KMS-11 (cell line): ENCODE results near the gene ZNF552.
"Not testable (repeated sequence)": the region's sequence is repeated elsewhere in the genome, so short reads cannot be mapped to it uniquely, and the experiment has no call there.

Experiments
- H2AFZ ChIP-seq: fragments of 200-600 bp; sonication (generic); 2 replicates; pipeline ENCODE4 v1.6.1; 2016; ENCODE audit warnings: antibody characterized with exemption, mixed run types, low read depth
- H3K27ac ChIP-seq: fragments of 200-600 bp; sonication (generic); 2 replicates; pipeline ENCODE4 v1.6.1; 2016; ENCODE audit warnings: mild to moderate bottlenecking, mixed run types
- H3K27me3 ChIP-seq: fragments of 200-600 bp; sonication (generic); 2 replicates; pipeline ENCODE4 v1.6.1; 2017; ENCODE audit warnings: mild to moderate bottlenecking, low read depth, mixed run types, moderate library complexity; ENCODE audit not compliant: insufficient read depth
- H3K36me3 ChIP-seq: fragments of 200-600 bp; sonication (generic); 2 replicates; pipeline ENCODE4 v1.6.1; 2017; ENCODE audit warnings: mild to moderate bottlenecking, mixed run types; ENCODE audit not compliant: insufficient read depth
- H3K4me1 ChIP-seq: fragments of 200-600 bp; sonication (generic); 2 replicates; pipeline ENCODE4 v1.6.1; 2016; ENCODE audit warnings: mild to moderate bottlenecking, low read depth, mixed run types; ENCODE audit not compliant: poor library complexity, severe bottlenecking
- H3K4me2 ChIP-seq: fragments of 200-600 bp; sonication (generic); 2 replicates; pipeline ENCODE4 v1.7.0; 2016; ENCODE audit warnings: mild to moderate bottlenecking, mixed run types
- H3K4me3 ChIP-seq: fragments of 200-600 bp; sonication (generic); IDR thresholded peaks from 2 replicates; pipeline ENCODE4 v1.6.1; 2017; ENCODE audit warnings: low read depth, low read length, mixed read lengths; ENCODE audit not compliant: insufficient read depth
- H3K79me2 ChIP-seq: fragments of 200-600 bp; sonication (generic); 2 replicates; pipeline ENCODE4 v1.6.1; 2016; ENCODE audit warnings: low read depth, mixed run types; ENCODE audit not compliant: insufficient read depth
- H3K9ac ChIP-seq: fragments of 200-600 bp; sonication (generic); 2 replicates; pipeline ENCODE4 v1.6.1; 2016; ENCODE audit warnings: mild to moderate bottlenecking, mixed run types
- H4K20me1 ChIP-seq: fragments of 200-600 bp; sonication (generic); 2 replicates; pipeline ENCODE4 v1.6.1; 2016; ENCODE audit warnings: mild to moderate bottlenecking, mixed run types; ENCODE audit not compliant: insufficient read depth
- TF ChIP-seq, protein P1 (sequence below): fragments of 200-600 bp; sonication (generic); conservative IDR thresholded peaks from 2 replicates; pipeline ENCODE4 v1.6.1; 2017; ENCODE audit warnings: low read depth, mild to moderate bottlenecking, antibody characterized with exemption, low read length, moderate library complexity, mixed read lengths

ZNF552 gene

DNA sequence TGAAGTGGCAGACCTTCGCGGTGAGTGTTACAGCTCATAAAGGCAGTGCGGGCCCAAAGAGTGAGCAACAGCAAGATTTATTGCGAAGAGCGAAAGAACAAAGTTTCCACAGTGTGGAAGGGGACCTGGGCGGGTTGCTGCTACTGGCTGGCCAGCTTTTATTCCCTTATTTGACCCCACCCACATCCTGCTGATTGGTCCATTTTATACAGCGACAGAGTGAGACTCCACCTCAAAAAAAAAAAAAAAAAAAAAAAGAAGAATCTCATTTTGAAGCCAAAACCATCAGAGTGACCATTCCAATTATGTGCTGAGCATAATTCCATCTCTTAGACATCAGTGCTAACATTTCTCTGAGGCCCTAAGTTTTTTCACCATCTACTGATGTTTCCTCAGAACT lies 1.9 kb upstream of the ZNF552 start:
- Histone ChIP-seq H3K79me2 (peaks cover 35% of the 10 kb centered on the region), H3K27me3 (no peaks in the 10 kb centered on the region), H3K36me3 (no peaks in the 10 kb centered on the region; the same call in 1 of the 2 replicates), H3K4me2 (no peak overlapping the region), H2AFZ (no peak overlapping the region), H3K27ac (no peak overlapping the region), H4K20me1 (no peaks in the 10 kb centered on the region), H3K9ac (no peak overlapping the region), H3K4me3 (no peak overlapping the region), H3K4me1 (peaks cover 27% of the 10 kb centered on the region)
- TF ChIP-seq, protein P1, sequence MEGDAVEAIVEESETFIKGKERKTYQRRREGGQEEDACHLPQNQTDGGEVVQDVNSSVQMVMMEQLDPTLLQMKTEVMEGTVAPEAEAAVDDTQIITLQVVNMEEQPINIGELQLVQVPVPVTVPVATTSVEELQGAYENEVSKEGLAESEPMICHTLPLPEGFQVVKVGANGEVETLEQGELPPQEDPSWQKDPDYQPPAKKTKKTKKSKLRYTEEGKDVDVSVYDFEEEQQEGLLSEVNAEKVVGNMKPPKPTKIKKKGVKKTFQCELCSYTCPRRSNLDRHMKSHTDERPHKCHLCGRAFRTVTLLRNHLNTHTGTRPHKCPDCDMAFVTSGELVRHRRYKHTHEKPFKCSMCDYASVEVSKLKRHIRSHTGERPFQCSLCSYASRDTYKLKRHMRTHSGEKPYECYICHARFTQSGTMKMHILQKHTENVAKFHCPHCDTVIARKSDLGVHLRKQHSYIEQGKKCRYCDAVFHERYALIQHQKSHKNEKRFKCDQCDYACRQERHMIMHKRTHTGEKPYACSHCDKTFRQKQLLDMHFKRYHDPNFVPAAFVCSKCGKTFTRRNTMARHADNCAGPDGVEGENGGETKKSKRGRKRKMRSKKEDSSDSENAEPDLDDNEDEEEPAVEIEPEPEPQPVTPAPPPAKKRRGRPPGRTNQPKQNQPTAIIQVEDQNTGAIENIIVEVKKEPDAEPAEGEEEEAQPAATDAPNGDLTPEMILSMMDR, result no peak

DNA sequence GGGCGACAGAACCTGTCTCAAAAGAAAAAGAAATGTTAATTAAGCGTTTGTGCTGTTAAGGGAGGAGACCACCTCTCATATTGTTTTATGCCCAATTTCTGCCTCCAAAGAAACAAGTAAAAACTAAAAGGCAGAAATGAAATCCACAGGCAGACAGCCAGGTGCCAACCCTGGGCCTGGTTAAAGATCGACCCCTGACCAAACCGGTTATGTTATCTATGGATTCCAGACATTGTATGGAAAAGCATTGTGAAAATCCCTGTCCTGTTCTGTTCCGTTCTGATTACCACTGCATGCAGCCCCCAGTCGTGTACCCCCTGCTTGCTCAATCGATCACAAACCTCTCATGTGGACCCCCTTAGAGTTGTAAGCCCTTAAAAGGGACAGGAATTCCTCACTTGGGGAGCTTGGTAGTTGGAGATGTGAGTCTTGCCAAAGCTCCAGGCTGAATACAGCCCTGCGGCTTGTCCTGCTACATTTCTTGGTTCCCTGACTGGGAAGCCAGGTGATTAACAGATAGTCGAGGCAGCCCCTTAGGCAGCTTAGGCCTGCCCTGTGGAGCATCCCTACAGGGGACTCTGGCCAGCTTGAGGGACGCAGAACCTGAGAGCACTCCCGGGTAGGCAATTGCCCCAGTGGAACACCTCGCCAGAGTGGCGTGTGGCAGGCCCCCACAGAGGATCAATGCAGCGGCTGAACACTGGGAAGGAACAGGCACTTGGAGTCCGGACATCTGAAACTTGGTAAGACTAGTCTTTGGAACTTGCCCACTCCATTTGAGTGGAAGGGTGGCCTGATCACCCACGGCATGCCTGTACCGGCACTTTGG lies 748 bp upstream of the ZNF552 start:
- Histone ChIP-seq H3K27me3 (no peaks in the 10 kb centered on the region), H3K27ac (no peak overlapping the region), H3K4me3 (no peak overlapping the region), H3K79me2 (peaks cover 24% of the 10 kb centered on the region), H3K4me1 (peaks cover 24% of the 10 kb centered on the region), H4K20me1 (no peaks in the 10 kb centered on the region), H3K4me2 (peak overlapping the region; percentile 93), H3K9ac (no peak overlapping the region), H3K36me3 (no peaks in the 10 kb centered on the region; the same call in 1 of the 2 replicates), H2AFZ (peak overlapping the region; percentile 88)
- TF ChIP-seq, protein P1, result no peak

DNA sequence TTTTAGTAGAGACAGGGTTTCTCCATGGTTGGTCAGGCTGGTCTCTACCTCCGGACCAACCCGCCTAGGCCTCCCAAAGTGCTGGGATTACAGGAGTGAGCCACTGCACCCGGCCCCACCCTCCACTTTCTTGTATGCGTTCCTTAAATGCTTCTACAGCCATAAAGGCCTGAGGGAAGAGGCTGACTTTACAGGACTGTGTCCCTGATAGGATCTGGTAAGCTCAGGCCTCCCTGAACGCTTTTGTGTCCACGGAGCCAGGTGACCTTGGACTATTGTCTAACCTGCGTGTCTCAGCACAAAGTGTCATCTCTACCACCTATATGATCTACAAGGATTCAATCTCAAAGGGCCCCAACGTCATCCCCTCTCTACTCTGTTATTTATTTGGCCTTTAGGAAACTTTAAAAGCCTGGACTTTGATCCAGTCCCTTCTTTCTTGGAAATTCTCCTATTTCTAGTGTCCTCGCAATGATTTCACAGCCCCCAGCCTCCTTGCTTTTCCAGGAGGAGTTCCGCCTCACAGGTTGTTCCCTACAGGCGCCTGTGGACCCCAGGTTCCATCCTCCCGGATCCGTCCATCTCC lies 701 bp downstream of the ZNF552 start:
- H3K36me3 ChIP-seq, result no peaks in the 10 kb centered on the region; the same call in 1 of the 2 replicates
- TF ChIP-seq, protein P1, result no peak
- H3K79me2 ChIP-seq, result peaks cover 13% of the 10 kb centered on the region; the same call in 1 of the 2 replicates
- no peaks in the 10 kb centered on the region for H3K27me3 ChIP-seq
- peak overlapping the region; percentile 68 for H3K9ac ChIP-seq
- peak overlapping the region; percentile 88 for H2AFZ ChIP-seq
- no peak overlapping the region for H3K4me3 ChIP-seq
- H3K4me1 ChIP-seq, result peaks cover 23% of the 10 kb centered on the region
- peak overlapping the region; percentile 85 for H3K4me2 ChIP-seq
- H3K27ac ChIP-seq, result peak overlapping the region; percentile 23
- H4K20me1 ChIP-seq, result no peaks in the 10 kb centered on the region

DNA sequence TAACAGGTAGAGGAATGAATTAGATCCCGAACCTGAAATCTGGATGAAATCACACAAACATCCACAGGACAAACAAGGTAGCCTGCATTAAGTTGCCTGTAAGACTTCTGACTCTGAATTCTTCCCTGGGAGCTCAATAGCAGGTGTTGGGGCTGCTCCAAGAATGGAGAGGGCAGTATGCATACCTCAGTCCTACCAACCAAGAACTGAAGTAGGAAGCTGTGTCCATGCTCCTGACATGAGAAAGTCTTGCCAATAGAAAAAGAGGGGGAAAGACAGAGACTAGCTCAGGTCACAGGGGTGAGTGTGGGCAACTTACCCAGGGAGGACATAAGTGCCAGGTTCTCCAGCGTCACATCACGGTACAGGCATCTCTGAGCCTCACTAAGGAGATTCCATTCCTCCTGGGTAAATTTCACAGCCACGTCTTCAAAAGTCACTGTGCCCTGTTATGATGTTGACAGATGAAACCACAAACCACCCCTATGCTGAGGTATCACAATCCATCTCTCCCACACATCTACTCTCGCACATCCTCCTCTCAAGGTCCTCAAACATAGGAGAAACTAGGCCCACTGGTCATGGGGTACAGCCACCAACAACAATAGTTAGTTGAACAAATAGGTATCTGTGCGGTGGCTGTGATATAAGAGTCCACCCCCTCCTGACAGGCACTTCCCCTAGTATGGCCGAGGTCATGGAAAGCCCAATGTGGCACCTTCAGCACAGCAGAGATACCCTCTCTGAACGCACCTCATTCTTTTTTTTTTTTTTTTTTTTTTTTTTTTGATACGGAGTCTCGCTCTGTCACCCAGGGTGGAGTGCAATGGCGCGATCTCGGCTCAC lies 1.5 kb downstream of the ZNF552 start:
- H3K4me3 ChIP-seq, H3K27me3 ChIP-seq, H4K20me1 ChIP-seq, H3K27ac ChIP-seq, H3K9ac ChIP-seq, H3K36me3 ChIP-seq, H2AFZ ChIP-seq: not testable (repeated sequence)
- H3K4me1 ChIP-seq, result peaks cover 23% of the 10 kb centered on the region
- H3K4me2 ChIP-seq, result peak overlapping the region; percentile 85
- H3K79me2 ChIP-seq, result peaks cover 13% of the 10 kb centered on the region; the same call in 1 of the 2 replicates
